Measurements from ENCODE around the gene ZNF189.

GRCh38 chr9:101428909-101429308 is 30.3 kb downstream of the ZNF189 start:
- no peak for TF ChIP-seq CTCF (IDR thresholded peaks at IDR 0.05)
- TF ChIP-seq POLR2A (IDR thresholded peaks at IDR 0.05) = no peak
- TF ChIP-seq EP300 (IDR thresholded peaks at IDR 0.05) = no peak
